Right lobe of liver (tissue), 6 donors: Measurements from ENCODE around the gene OMD. TPM values are rescaled to one million over a fixed set of nuclear protein-coding genes. Genes with fewer than 3 reads are reported as not detected.

Source experiments
- ATAC-seq, 4 donors: fragments of 200-7000 bp; cut with Tn5 transposase; one replicate each; pipeline ENCODE4 v1.9.1; 2020; ENCODE audit warnings: mild to moderate bottlenecking in 4 of 4, moderate library complexity in 4 of 4
- DNase-seq, 3 donors: peaks; one replicate each; pipeline ENCODE4 v3.0.0-alpha.2; 2020
- H3K27ac ChIP-seq, 3 donors: fragments of 200-600 bp; one replicate each; pipeline ENCODE4 v1.8.0; 2022
- H3K27me3 ChIP-seq, 2 donors: fragments of 200-600 bp; one replicate each; pipeline ENCODE4 v1.8.0; 2022
- H3K36me3 ChIP-seq, 4 donors: fragments of 200-600 bp; sonication (generic) in 1 of 4; one replicate each; pipeline versions ENCODE4 v1.5.1 to v1.8.0; 2017 to 2022; ENCODE audit warnings: control low read depth in 1 of 4
- H3K4me1 ChIP-seq, 4 donors: fragments of 200-600 bp; sonication (generic) in 1 of 4; one replicate each; pipeline versions ENCODE4 v1.5.1 to v1.8.0; 2017 to 2022; ENCODE audit warnings: control low read depth in 1 of 4
- H3K4me3 ChIP-seq, 3 donors: fragments of 200-600 bp; one replicate each; pipeline ENCODE4 v1.8.0; 2022
- H3K9me3 ChIP-seq, 4 donors: fragments of 200-600 bp; sonication (generic) in 1 of 4; one replicate each; pipeline versions ENCODE4 v1.5.1 to v1.8.0; 2017 to 2022; ENCODE audit warnings: control low read depth in 1 of 4
- POLR2A ChIP-seq: fragments of 450-650 bp; IDR thresholded peaks from one replicate; pipeline ENCODE4 v1.6.1; 2017; ENCODE audit warnings: antibody characterized with exemption, mild to moderate bottlenecking
- WGBS: methylation state at CpG from one replicate; pipeline ENCODE4 v1.1.6; 2018; ENCODE audit warnings: low coverage, low lambda C conversion rate; ENCODE audit not compliant: insufficient coverage; ENCODE audit errors: missing lambda C conversion rate; 5-methylcytosine and 5-hydroxymethylcytosine counted together
- intact Hi-C, 2 donors: fragments of 100-400 bp; cut with DNase I; formaldehyde crosslinking; loops; one replicate each; pipeline versions ENCODE4 v1.11.2 to v1.14.1; 2022
- total RNA-seq, 6 experiments: library from RNA; depleted of rRNA in 2 of 6; stranded (reverse); fragments of >200 nt in 2 of 6; fragmentation: NEBNext Ultra II Directional in 3 of 6; extraction: Animal tissue kit (Norgen Biotek cat#: 25700) in 3 of 6; gene quantifications; one replicate each; pipeline versions ENCODE4 v1.1.0 to v1.2.4, GENCODE V29; 2016 to 2023
- TF ChIP-seq, protein P1 (sequence below), 4 donors: fragments of 200-600 bp in 3 of 4; fragments of 450-650 bp in 1 of 4; IDR thresholded peaks; one replicate each; pipeline versions ENCODE4 v1.5.1 to v1.8.0; 2016 to 2022; ENCODE audit warnings: antibody characterized with exemption in 4 of 4, mild to moderate bottlenecking in 2 of 4
- donor health status: DM: no; HTN: yes; CAD: no.
- donor health status: DM: no; HTN: no; CAD: no.
- donor health status: DM: no; HTN: no; CAD: no.
- donor health status: DM: no; HTN: yes; CAD: no.
- donor health status: DM: no; HTN: yes; CAD: no.

Gene OMD
- total RNA-seq, 6 experiments from 2014 or later, result 0.11 to 2.0 (median 0.56) TPM; not detected in 1

DNA sequence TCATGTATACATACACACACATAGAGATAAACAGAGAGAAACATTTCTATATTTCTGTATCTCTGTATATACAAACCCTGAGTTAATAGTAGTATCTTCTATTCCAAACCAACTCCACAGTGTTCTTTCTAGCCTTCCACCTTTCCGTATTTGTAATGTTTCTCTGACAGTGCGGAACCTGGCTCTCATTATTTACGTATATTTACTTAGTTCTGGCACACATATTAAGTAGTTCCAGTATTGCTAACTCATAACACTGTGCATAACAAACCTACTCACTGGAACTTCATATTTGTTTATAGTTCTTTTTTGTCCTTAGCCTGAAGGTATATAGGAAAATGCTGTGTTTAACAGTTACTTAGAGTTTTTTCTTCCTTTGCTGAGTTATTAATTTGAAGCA, 26.4 kb downstream of the OMD start:
- no peak for ATAC-seq
- WGBS, result 79% methylated on average over 3 of the region's 3 CpGs
- TF ChIP-seq, protein P1, sequence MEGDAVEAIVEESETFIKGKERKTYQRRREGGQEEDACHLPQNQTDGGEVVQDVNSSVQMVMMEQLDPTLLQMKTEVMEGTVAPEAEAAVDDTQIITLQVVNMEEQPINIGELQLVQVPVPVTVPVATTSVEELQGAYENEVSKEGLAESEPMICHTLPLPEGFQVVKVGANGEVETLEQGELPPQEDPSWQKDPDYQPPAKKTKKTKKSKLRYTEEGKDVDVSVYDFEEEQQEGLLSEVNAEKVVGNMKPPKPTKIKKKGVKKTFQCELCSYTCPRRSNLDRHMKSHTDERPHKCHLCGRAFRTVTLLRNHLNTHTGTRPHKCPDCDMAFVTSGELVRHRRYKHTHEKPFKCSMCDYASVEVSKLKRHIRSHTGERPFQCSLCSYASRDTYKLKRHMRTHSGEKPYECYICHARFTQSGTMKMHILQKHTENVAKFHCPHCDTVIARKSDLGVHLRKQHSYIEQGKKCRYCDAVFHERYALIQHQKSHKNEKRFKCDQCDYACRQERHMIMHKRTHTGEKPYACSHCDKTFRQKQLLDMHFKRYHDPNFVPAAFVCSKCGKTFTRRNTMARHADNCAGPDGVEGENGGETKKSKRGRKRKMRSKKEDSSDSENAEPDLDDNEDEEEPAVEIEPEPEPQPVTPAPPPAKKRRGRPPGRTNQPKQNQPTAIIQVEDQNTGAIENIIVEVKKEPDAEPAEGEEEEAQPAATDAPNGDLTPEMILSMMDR (IDR thresholded peaks at IDR 0.05), result no peak
- no peak for TF ChIP-seq POLR2A
- no peak for DNase-seq
- H3K27ac ChIP-seq, result no peak overlapping the region
- H3K36me3 ChIP-seq, result no peaks in the 10 kb centered on the region
- intact Hi-C loops, result no loop called here
- no peaks in the 10 kb centered on the region for H3K27me3 ChIP-seq
- H3K9me3 ChIP-seq, result no peaks in the 10 kb centered on the region
- no peaks in the 10 kb centered on the region for H3K4me1 ChIP-seq
- H3K4me3 ChIP-seq, result no peak overlapping the region

DNA sequence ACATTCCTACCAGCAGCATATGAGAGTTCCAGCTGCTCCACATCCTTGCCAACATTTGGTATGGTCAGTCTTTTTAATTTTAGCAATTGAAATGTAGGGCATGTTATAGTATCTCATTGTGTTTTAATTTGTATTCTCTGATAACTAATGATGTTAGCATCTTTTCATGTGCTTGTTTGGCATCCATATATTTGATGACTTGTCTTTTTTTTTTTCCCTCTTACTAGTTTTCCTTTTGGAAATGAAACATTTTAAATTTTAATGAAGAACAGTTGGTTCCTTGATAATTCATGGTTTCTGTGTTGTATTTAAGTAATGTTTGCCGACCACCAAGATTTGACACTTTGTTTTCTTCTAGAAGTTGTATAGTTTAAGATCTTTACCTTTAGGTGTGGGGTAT, 28.7 kb downstream of the OMD start:
- Histone ChIP-seq H3K36me3 (no peaks in the 10 kb centered on the region), H3K27me3 (no peaks in the 10 kb centered on the region), H3K4me1 (no peaks in the 10 kb centered on the region), H3K27ac (no peak overlapping the region), H3K4me3 (no peak overlapping the region), H3K9me3 (no peaks in the 10 kb centered on the region)
- DNase-seq (no peak), ATAC-seq (no peak)
- 100% methylated on average over 1 of the region's 1 CpG for WGBS
- no peak for TF ChIP-seq POLR2A
- TF ChIP-seq, protein P1 (IDR thresholded peaks at IDR 0.05), result no peak
- intact Hi-C loops, result no loop called here

DNA sequence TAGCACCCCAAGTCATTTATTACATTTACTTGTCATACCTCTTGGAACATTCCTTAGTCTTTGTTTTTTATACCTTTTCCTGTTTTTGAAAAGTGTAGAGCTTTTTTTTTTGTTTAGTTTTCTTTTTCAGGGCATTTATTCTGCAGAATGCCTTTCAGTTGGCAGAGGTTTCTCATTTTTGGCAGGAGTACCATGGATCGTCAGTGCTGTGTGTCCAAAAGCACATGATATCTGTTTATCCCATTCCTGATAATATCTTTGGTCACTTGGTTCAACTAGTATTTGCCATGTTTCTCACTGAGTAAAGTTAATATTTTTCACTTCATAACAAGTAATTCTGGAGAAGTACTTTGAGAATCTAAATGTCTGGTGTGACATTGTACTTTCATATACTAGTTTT, 30.6 kb downstream of the OMD start:
- 11% methylated on average over 1 of the region's 1 CpG for WGBS
- DNase-seq (no peak), ATAC-seq (peak; percentile 72 to 86 (median 81))
- intact Hi-C loops, result no loop called here
- H3K9me3 ChIP-seq, result no peaks in the 10 kb centered on the region
- no peaks in the 10 kb centered on the region for H3K36me3 ChIP-seq
- H3K27ac ChIP-seq, result peak overlapping the region in 2 of 3 donors; percentile 4 to 17
- TF ChIP-seq, protein P1 (IDR thresholded peaks at IDR 0.05), result no peak
- TF ChIP-seq POLR2A, result no peak
- no peaks in the 10 kb centered on the region for H3K4me1 ChIP-seq
- no peaks in the 10 kb centered on the region for H3K27me3 ChIP-seq
- H3K4me3 ChIP-seq, result no peak overlapping the region

DNA sequence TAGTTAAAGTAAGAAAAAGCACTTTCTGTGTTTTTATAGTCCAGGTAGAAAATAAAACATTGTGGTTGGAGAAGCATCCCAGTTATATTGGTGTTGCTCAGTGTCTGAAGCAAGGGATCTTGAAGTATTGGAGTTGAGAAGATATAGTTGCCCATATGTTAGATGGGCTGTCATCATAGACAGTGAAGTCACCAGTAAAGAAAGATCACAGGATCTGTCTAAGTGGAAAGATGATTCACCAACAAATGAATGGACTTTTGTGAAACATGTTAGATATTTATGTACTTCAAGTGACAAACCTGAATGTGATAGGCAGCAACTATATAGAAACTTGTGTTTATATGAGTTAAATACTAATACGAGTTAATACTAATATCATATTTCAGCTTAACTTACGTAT, 31.6 kb downstream of the OMD start:
- ATAC-seq, result no peak

More for the DNA sequence above, 31.6 kb downstream of the OMD start:
- WGBS, result 85% methylated on average over 2 of the region's 2 CpGs
- no peaks in the 10 kb centered on the region for H3K36me3 ChIP-seq
- no peaks in the 10 kb centered on the region for H3K4me1 ChIP-seq
- no peak for TF ChIP-seq POLR2A
- TF ChIP-seq, protein P1 (IDR thresholded peaks at IDR 0.05), result no peak
- no peak for DNase-seq
- no peaks in the 10 kb centered on the region for H3K27me3 ChIP-seq
- intact Hi-C loops, result no loop called here
- H3K4me3 ChIP-seq, result no peak overlapping the region
- H3K27ac ChIP-seq, result no peak overlapping the region
- H3K9me3 ChIP-seq, result no peaks in the 10 kb centered on the region
